HEK293 (cell line): ENCODE measurements around the gene SYNGR4.

ENCODE experiments used
- CTCF ChIA-PET: fragments of 350-600 bp; formaldehyde crosslinking; extraction: SDS; loops from one replicate; lab custom pipeline; 2021; ENCODE audit warnings: antibody characterized with exemption; lab: Yijun Ruan, JAX
- POLR2A ChIA-PET: fragments of 300-600 bp; formaldehyde crosslinking; extraction: SDS; loops from one replicate; lab custom pipeline; 2020; ENCODE audit warnings: antibody characterized with exemption, inconsistent platforms; lab: Yijun Ruan, JAX
- H3K27ac ChIP-seq: fragments of 200-500 bp; sonication (Bioruptor generic); 2 replicates; pipeline ENCODE4 v1.5.1; 2014; ENCODE audit warnings: low read depth, low read length, control low read depth, inconsistent platforms; ENCODE audit errors: extremely low read depth
- H3K36me3 ChIP-seq, 2 experiments: fragments of 200-500 bp in 1 of 2; sonication (Bioruptor generic) in 1 of 2; 1 replicate in 1 of 2; 2 replicates in 1 of 2; pipeline ENCODE4 v1.5.1; 2014 to 2017; ENCODE audit warnings: inconsistent platforms in 2 of 2, low read length in 2 of 2; ENCODE audit not compliant: control insufficient read depth in 2 of 2, insufficient read depth in 1 of 2
- H3K4me1 ChIP-seq: fragments of 200-500 bp; sonication (Bioruptor generic); 2 replicates; pipeline ENCODE4 v1.5.1; 2014; ENCODE audit warnings: mild to moderate bottlenecking, low read length, inconsistent platforms; ENCODE audit not compliant: control insufficient read depth, insufficient read depth
- H3K4me3 ChIP-seq: 2 replicates; pipeline ENCODE4 v1.5.1; 2011; ENCODE audit warnings: low read depth, mild to moderate bottlenecking, control low read depth, low read length, moderate library complexity
- H3K9me3 ChIP-seq: fragments of 200-500 bp; sonication (Bioruptor generic); 2 replicates; pipeline ENCODE4 v1.5.1; 2014; ENCODE audit warnings: low read depth, low read length, inconsistent platforms; ENCODE audit not compliant: control insufficient read depth, insufficient read depth
- FEZF1 ChIP-seq: fragments of 450-650 bp; formaldehyde crosslinking; IDR thresholded peaks from 2 replicates; pipeline ENCODE4 v1.5.1; 2016; ENCODE audit warnings: missing biosample characterization, missing genetic modification characterization
- KLF9 ChIP-seq: fragments of 450-650 bp; formaldehyde crosslinking; IDR thresholded peaks from 2 replicates; pipeline ENCODE4 v1.5.1; 2016; ENCODE audit warnings: missing biosample characterization, missing genetic modification characterization, low read depth
- SCRT2 ChIP-seq: fragments of 450-650 bp; formaldehyde crosslinking; IDR thresholded peaks from 2 replicates; pipeline ENCODE4 v1.5.1; 2016; ENCODE audit warnings: missing biosample characterization, missing genetic modification characterization
- SP3 ChIP-seq: fragments of 450-650 bp; formaldehyde crosslinking; IDR thresholded peaks from 2 replicates; pipeline ENCODE4 v1.5.1; 2016; ENCODE audit warnings: missing biosample characterization, missing genetic modification characterization
- ZBTB20 ChIP-seq: fragments of 450-650 bp; formaldehyde crosslinking; IDR thresholded peaks from 2 replicates; pipeline ENCODE4 v1.5.1; 2016; ENCODE audit warnings: missing biosample characterization, missing genetic modification characterization
- ZFHX2 ChIP-seq: fragments of 450-650 bp; formaldehyde crosslinking; conservative IDR thresholded peaks from 2 replicates; pipeline ENCODE4 v1.5.1; 2016; ENCODE audit warnings: missing biosample characterization, missing genetic modification characterization
- ZNF10 ChIP-seq: fragments of 450-650 bp; formaldehyde crosslinking; IDR thresholded peaks from 2 replicates; pipeline ENCODE4 v1.5.1; 2017; ENCODE audit warnings: missing biosample characterization, missing genetic modification characterization
- ZNF169 ChIP-seq: fragments of 450-650 bp; formaldehyde crosslinking; IDR thresholded peaks from 2 replicates; pipeline ENCODE4 v1.5.1; 2016; ENCODE audit warnings: missing biosample characterization, missing genetic modification characterization
- ZNF423 ChIP-seq: fragments of 450-650 bp; formaldehyde crosslinking; IDR thresholded peaks from 2 replicates; pipeline ENCODE4 v1.5.1; 2016; ENCODE audit warnings: missing biosample characterization, missing genetic modification characterization
- ZNF585B ChIP-seq: fragments of 450-650 bp; formaldehyde crosslinking; IDR thresholded peaks from 2 replicates; pipeline ENCODE4 v1.5.1; 2016; ENCODE audit warnings: missing biosample characterization, missing genetic modification characterization
- ZNF623 ChIP-seq: fragments of 450-650 bp; formaldehyde crosslinking; IDR thresholded peaks from 2 replicates; pipeline ENCODE4 v1.5.1; 2016; ENCODE audit warnings: missing biosample characterization, missing genetic modification characterization
- ZNF664 ChIP-seq: fragments of 450-650 bp; formaldehyde crosslinking; IDR thresholded peaks from 2 replicates; pipeline ENCODE4 v1.5.1; 2016; ENCODE audit warnings: missing biosample characterization, missing genetic modification characterization
- ZNF76 ChIP-seq: fragments of 450-650 bp; formaldehyde crosslinking; IDR thresholded peaks from 2 replicates; pipeline ENCODE4; 2016; ENCODE audit warnings: low read depth, missing biosample characterization, missing genetic modification characterization, borderline replicate concordance
- ZNF837 ChIP-seq: fragments of 450-650 bp; formaldehyde crosslinking; IDR thresholded peaks from 2 replicates; pipeline ENCODE4 v1.5.1; 2016; ENCODE audit warnings: missing biosample characterization, missing genetic modification characterization
- ZSCAN30 ChIP-seq: fragments of 450-650 bp; IDR thresholded peaks from 2 replicates; pipeline ENCODE4 v1.5.1; 2018; ENCODE audit warnings: missing biosample characterization, mild to moderate bottlenecking, missing genetic modification characterization, moderate library complexity
- TF ChIP-seq, protein P1 (sequence below): fragments of 450-650 bp; formaldehyde crosslinking; IDR thresholded peaks from 2 replicates; pipeline ENCODE4 v1.5.1; 2017; ENCODE audit warnings: missing biosample characterization, missing genetic modification characterization
- TF ChIP-seq, protein P2 (sequence below): fragments of 450-650 bp; IDR thresholded peaks from 2 replicates; pipeline ENCODE4 v1.5.1; 2018; ENCODE audit warnings: missing biosample characterization, missing genetic modification characterization
- TF ChIP-seq, protein P3 (sequence below): fragments of 450-650 bp; formaldehyde crosslinking; IDR thresholded peaks from 2 replicates; pipeline ENCODE4 v1.5.1; 2016; ENCODE audit warnings: missing biosample characterization, missing genetic modification characterization

The SYNGR4 gene

DNA sequence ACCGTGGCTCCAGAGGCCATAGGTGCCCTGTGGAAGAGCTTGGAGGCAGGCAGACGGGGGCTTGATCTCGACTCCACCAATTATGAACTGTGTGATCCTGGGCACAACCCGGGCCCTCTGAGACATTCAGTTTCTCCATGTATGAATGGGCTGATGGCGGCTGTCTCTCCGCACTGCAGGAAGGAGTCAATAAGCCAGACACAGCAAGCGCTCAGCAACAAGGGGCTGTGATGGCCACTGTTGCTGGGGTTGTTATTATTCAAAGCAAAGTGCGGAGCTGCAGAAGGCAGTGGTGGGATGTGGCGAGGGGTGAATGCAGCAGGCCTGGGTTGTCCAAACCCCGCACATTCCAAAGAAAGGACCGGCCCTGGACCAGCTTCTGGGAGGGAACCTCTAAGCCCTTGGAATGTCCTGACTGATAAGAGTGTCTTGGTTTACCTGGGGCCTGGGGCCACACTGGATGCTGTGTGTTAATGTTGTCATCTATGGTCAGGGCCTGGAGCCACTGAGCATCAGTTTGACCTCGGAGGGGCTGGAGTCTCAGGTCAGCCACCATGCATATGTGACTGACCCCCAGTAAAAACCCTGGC, 8.7 kb upstream of the SYNGR4 start:
- Histone ChIP-seq H3K9me3 (no peaks in the 10 kb centered on the region), H3K4me3 (no peak overlapping the region), H3K36me3 (peaks cover 0 to 3% of the 10 kb centered on the region in 2 experiments; a peak in 2 of 3 replicates), H3K27ac (no peak overlapping the region), H3K4me1 (no peaks in the 10 kb centered on the region)
- ChIA-PET CTCF (interaction anchor here (0.9 to 1.4 kb wide), 2 partner anchors 8 to 153 kb away, joined by 3 to 6 read pairs; no protein-coding TSS in a partner anchor), POLR2A (interaction anchor here (0.7 kb wide), 1 partner anchor 268 kb away, joined by 5 read pairs; no protein-coding TSS in a partner anchor)
- no peak for TF ChIP-seq ZNF585B (tag by site-specific recombination)

DNA sequence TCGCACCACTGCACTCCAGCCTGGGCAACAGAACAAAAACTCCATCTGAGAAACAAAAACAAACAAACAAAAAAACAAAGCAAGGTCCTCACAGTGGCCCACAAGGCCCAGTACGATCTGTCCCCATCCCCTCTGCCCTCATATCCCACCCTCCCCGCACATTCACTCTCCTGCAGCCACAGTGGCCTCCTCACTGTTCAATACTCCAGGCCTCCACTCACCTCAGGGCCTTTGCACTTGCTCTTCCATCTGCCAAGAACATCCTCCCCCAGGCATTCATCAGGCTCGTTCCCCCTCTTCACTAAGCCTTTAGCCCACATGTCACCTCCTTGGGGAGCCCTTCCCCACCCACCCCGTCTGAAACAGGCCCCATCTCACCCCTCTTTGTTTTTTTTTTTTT, 5.0 kb upstream of the SYNGR4 start:
- Histone ChIP-seq H3K4me3 (no peak overlapping the region), H3K9me3 (no peaks in the 10 kb centered on the region), H3K27ac (no peak overlapping the region), H3K4me1 (no peaks in the 10 kb centered on the region), H3K36me3 (peaks cover 3 to 7% of the 10 kb centered on the region in 2 experiments; a peak in 2 of 3 replicates)
- ChIA-PET CTCF (interaction anchor here (1.2 kb wide), 1 partner anchor 11 kb away, joined by 5 read pairs; no protein-coding TSS in a partner anchor), POLR2A (interaction anchor here (1.4 kb wide), 1 partner anchor 26 kb away, joined by 3 read pairs; no protein-coding TSS in a partner anchor)
- TF ChIP-seq KLF9 (tag by site-specific recombination) (no peak), ZNF169 (tag by site-specific recombination) (no peak), ZNF10 (tag by site-specific recombination) (no peak), FEZF1 (no peak), ZNF623 (tag by site-specific recombination) (peak; percentile 97), ZNF837 (tag by site-specific recombination) (no peak)
- TF ChIP-seq, protein P1, sequence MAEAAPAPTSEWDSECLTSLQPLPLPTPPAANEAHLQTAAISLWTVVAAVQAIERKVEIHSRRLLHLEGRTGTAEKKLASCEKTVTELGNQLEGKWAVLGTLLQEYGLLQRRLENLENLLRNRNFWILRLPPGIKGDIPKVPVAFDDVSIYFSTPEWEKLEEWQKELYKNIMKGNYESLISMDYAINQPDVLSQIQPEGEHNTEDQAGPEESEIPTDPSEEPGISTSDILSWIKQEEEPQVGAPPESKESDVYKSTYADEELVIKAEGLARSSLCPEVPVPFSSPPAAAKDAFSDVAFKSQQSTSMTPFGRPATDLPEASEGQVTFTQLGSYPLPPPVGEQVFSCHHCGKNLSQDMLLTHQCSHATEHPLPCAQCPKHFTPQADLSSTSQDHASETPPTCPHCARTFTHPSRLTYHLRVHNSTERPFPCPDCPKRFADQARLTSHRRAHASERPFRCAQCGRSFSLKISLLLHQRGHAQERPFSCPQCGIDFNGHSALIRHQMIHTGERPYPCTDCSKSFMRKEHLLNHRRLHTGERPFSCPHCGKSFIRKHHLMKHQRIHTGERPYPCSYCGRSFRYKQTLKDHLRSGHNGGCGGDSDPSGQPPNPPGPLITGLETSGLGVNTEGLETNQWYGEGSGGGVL (tag by site-specific recombination), result no peak

DNA sequence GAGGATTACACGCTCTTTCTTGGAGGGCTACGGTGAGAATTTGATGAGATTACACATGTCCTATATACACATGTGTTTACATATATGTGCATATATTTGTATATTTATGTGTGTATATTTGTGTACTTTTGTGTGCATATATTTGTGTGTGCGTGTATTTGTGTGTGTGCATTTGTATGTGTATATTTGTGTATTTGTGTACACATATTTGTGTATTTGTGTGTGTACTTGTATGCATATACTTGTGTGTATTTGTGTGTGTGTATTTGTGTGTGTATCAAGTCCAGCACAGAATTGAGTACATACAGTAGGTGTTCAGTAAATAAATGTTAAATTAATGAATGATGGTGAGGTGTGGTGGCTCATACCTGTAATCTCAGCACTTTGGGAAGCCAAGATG, 2.3 kb upstream of the SYNGR4 start:
- Histone ChIP-seq H3K36me3 (peaks cover 3 to 7% of the 10 kb centered on the region in 2 experiments; a peak in 2 of 3 replicates), H3K4me3 (no peak overlapping the region), H3K9me3 (no peaks in the 10 kb centered on the region)
- POLR2A ChIA-PET, result interaction anchor here (2.5 kb wide), 1 partner anchor 40 kb away, joined by 19 read pairs; a partner anchor contains a TSS
- TF ChIP-seq ZFHX2 (tag by site-specific recombination) (no peak), ZNF664 (tag by site-specific recombination) (peak; percentile 74)
- TF ChIP-seq, all 188 proteins: peak for 1
- Histone ChIP-seq H3K4me1 (peaks cover 4% of the 10 kb centered on the region; the same call in 1 of the 2 replicates), H3K27ac (no peak overlapping the region)
- CTCF ChIA-PET, result interaction anchor here (1.0 to 2.9 kb wide), 4 partner anchors 11 to 223 kb away, joined by 3 to 18 read pairs (median 7); no protein-coding TSS in a partner anchor

DNA sequence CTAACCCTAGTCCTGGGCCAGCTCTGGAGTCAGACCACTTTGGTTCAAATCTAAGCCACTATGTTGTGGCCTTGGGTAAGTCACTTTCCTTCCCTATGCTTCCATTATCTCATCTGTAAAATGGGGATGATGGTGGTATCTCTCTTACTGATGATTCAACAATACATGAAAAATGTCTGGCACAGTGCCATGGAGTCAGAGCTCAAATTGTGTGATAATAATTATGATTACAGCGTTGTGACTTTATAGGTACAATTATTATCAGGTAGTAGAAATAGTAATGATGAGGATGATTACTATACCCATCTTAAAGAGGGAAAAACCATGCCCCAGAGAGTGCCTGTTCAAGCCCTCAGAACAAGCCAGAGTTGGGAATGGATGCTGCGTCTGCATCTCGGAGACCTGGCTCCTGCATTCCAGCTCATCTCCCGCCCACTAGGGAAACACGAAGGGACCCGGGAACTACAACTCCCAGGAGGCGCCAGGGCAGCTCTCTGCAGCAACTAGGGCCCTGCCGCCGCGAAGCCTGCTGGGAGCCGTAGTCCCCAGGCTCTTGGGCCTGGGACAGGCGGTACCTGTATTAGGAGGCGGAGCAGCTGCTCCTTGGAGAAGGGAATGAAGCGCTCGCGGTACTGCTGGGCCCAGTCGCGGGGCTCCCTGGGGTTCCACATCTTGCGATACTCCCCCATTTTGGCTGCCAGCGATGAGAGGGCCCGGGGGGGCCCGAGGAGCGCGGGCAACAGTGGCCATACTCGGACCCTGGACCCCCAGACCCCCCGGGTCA, 1.3 kb upstream of the SYNGR4 start:
- peaks cover 3 to 7% of the 10 kb centered on the region in 2 experiments; a peak in 2 of 3 replicates for H3K36me3 ChIP-seq
- CTCF ChIA-PET, result interaction anchor here (0.6 to 3.3 kb wide), 12 partner anchors 11 to 248 kb away, joined by 3 to 28 read pairs (median 4); partner anchors contain the start of gene KDELR1
- H3K4me1 ChIP-seq, result peaks cover 4% of the 10 kb centered on the region; the same call in 1 of the 2 replicates
- POLR2A ChIA-PET, result interaction anchor here (0.6 to 2.7 kb wide), 27 partner anchors 9 to 1125 kb away, joined by 3 to 54 read pairs (median 5); partner anchors contain the start of genes EMP3, GRIN2D, KDELR1 and RPL13A
- no peaks in the 10 kb centered on the region for H3K9me3 ChIP-seq
- peak overlapping the region; percentile 89 for H3K27ac ChIP-seq
- H3K4me3 ChIP-seq, result peak overlapping the region; percentile 54
- TF ChIP-seq SP3 (tag by site-specific recombination) (peak; percentile 90), ZSCAN30 (0 out of 2 replicates have a peak, but pooled peaks have one; percentile 30), ZNF76 (tag by site-specific recombination) (peak; percentile 98), ZNF423 (0 out of 2 replicates have a peak, but pooled peaks have one; percentile 11), SCRT2 (tag by site-specific recombination) (no peak), ZBTB20 (tag by site-specific recombination) (peak; percentile 74)
- TF ChIP-seq, protein P2, sequence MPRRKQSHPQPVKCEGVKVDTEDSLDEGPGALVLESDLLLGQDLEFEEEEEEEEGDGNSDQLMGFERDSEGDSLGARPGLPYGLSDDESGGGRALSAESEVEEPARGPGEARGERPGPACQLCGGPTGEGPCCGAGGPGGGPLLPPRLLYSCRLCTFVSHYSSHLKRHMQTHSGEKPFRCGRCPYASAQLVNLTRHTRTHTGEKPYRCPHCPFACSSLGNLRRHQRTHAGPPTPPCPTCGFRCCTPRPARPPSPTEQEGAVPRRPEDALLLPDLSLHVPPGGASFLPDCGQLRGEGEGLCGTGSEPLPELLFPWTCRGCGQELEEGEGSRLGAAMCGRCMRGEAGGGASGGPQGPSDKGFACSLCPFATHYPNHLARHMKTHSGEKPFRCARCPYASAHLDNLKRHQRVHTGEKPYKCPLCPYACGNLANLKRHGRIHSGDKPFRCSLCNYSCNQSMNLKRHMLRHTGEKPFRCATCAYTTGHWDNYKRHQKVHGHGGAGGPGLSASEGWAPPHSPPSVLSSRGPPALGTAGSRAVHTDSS (tag by site-specific recombination), result 0 out of 2 replicates have a peak, but pooled peaks have one; percentile 17
- TF ChIP-seq, protein P3, sequence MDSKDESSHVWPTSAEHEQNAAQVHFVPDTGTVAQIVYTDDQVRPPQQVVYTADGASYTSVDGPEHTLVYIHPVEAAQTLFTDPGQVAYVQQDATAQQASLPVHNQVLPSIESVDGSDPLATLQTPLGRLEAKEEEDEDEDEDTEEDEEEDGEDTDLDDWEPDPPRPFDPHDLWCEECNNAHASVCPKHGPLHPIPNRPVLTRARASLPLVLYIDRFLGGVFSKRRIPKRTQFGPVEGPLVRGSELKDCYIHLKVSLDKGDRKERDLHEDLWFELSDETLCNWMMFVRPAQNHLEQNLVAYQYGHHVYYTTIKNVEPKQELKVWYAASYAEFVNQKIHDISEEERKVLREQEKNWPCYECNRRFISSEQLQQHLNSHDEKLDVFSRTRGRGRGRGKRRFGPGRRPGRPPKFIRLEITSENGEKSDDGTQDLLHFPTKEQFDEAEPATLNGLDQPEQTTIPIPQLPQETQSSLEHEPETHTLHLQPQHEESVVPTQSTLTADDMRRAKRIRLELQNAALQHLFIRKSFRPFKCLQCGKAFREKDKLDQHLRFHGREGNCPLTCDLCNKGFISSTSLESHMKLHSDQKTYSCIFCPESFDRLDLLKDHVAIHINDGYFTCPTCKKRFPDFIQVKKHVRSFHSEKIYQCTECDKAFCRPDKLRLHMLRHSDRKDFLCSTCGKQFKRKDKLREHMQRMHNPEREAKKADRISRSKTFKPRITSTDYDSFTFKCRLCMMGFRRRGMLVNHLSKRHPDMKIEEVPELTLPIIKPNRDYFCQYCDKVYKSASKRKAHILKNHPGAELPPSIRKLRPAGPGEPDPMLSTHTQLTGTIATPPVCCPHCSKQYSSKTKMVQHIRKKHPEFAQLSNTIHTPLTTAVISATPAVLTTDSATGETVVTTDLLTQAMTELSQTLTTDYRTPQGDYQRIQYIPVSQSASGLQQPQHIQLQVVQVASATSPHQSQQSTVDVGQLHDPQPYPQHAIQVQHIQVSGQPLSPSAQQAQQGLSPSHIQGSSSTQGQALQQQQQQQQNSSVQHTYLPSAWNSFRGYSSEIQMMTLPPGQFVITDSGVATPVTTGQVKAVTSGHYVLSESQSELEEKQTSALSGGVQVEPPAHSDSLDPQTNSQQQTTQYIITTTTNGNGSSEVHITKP (tag by site-specific recombination), result peak; percentile 88
